ENCODE data around the gene CHAF1B. TPM values are rescaled to one million over a fixed set of nuclear protein-coding genes. Genes with fewer than 3 reads are reported as not detected.
A peak's percentile ranks its signal among the peaks of the same experiment; 100 is the strongest.

CHAF1B gene
- total RNA-seq, 1 donor from 2014 or later, result 3.6 TPM

DNA sequence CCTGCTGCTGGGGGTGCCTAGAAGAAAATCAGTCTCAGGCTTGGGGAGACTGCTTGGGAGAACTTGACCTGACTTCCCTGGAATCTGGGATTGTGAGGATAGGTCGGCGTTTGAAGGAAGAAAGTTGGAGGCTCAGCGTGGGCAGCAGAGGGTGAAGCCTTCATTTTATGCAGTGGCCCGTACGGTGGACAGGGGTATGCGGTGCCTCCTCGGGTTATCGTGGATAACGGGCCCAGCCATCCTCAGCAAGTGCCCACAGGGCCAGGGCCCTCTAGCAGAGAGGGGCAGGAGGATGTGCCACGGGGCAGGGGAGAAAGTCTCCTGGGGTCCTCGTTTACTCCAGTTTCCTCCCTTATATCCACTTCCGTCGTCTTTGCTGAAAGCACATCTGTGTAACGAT is 34.0 kb downstream of the CHAF1B start:
- Histone ChIP-seq H3K4me3 (ENCODE audit: low read depth, low read length) (no peak overlapping the region), H3K36me3 (ENCODE audit: control insufficient read depth, insufficient read depth, low read length) (no peaks in the 10 kb centered on the region), H3K27me3 (ENCODE audit: control insufficient read depth, insufficient read depth, low read length) (no peaks in the 10 kb centered on the region)
- DNase-seq (ENCODE audit: low read depth), result no peak
- no peak for TF ChIP-seq CTCF (IDR thresholded peaks at IDR 0.05; ENCODE audit: insufficient read depth, low read length, poor library complexity, severe bottlenecking)

GRCh38 chr21:36419996-36420395 is 34.8 kb downstream of the CHAF1B start:
- no peaks in the 10 kb centered on the region for H3K27me3 ChIP-seq (ENCODE audit: control insufficient read depth, insufficient read depth, low read length)
- no peak overlapping the region for H3K4me3 ChIP-seq (ENCODE audit: low read depth, low read length)
- DNase-seq (ENCODE audit: low read depth), result peak; percentile 61
- TF ChIP-seq CTCF (IDR thresholded peaks at IDR 0.05; ENCODE audit: insufficient read depth, low read length, poor library complexity, severe bottlenecking), result peak; percentile 78
- H3K36me3 ChIP-seq (ENCODE audit: control insufficient read depth, insufficient read depth, low read length), result no peaks in the 10 kb centered on the region

DNA sequence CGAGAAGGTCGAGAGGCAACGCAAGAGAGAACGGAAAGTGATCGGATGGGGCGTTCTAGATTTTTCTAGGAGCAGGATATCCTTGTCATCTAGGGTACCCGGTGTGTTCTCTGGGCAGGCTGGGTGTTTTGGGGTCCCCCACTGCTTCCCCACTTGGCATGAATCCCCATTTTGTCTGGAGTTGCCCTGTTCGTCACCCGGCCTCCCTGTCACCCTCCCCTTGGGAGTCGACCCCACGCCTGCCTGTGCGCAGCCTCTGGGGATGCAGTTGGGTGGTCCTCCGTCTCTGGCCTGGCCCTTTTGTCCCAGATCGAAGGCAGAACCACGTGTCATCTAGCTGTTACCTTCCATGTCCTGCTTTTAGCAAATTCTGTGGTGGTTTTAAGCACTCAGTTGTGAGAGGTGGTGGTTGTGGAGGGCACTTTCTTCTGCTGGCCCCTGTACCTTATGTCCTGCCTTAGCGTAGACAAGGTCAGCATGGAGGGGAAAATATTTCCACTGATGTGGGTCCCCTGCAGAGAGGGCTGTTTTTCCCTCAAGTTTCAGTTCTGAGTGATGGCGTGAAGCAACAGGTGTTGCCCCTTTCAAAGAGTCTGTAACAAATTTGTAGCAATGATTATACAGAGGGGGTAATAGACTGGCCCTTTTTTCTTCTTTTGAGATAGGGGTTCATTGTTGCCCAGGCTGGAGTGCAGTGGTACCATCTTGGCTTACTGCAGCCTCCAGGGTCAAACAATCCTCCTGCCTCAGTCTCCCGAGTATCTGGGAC is 35.6 kb downstream of the CHAF1B start:
- Histone ChIP-seq H3K27me3 (ENCODE audit: control insufficient read depth, insufficient read depth, low read length) (no peaks in the 10 kb centered on the region), H3K36me3 (ENCODE audit: control insufficient read depth, insufficient read depth, low read length) (no peaks in the 10 kb centered on the region), H3K4me3 (ENCODE audit: low read depth, low read length) (no peak overlapping the region)
- no peak for DNase-seq (ENCODE audit: low read depth)
- no peak for TF ChIP-seq CTCF (IDR thresholded peaks at IDR 0.05; ENCODE audit: insufficient read depth, low read length, poor library complexity, severe bottlenecking)

DNA sequence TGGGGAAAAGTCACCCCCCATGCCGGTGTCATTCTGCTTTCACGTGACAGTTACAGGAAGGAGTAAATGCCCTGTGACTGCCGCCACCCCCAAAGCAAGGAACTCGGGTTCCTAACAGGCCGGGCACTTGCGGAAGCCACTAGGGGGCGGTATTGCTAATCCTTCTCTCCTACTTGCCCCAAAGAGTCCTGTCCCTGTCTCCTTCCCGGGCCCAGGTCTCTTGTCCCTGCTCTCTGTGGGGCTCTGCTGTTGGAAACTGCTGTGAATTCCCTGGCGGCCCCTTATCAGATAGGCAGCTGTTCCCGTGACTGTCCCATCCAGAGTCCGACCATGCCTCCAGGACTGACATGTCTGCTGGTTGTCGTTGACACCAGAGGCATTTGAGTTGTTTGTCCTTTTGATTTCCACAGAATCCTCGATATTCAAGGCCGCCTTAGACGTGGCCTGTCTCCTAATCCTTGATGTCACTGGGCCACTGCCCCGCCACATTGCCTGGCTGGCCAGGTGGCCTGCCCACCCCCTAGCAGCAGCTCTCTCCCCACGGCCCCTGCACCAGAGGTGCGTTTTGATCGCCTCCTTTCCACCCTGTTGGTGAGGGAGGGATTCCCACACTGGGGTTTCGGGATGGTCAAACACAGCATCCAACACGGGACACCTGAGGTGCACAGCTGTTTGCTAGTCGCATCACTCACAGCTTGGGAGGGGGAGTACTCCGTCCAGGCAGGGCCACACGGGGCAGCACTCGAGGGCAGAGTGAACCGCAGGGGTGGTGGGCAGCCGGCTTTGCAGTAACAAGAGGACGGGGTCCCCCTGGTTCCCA is 37.3 kb downstream of the CHAF1B start:
- Histone ChIP-seq H3K36me3 (ENCODE audit: control insufficient read depth, insufficient read depth, low read length) (no peaks in the 10 kb centered on the region), H3K4me3 (ENCODE audit: low read depth, low read length) (no peak overlapping the region), H3K27me3 (ENCODE audit: control insufficient read depth, insufficient read depth, low read length) (no peaks in the 10 kb centered on the region)
- TF ChIP-seq CTCF (IDR thresholded peaks at IDR 0.05; ENCODE audit: insufficient read depth, low read length, poor library complexity, severe bottlenecking), result peak; percentile 88
- DNase-seq (ENCODE audit: low read depth), result no peak

DNA sequence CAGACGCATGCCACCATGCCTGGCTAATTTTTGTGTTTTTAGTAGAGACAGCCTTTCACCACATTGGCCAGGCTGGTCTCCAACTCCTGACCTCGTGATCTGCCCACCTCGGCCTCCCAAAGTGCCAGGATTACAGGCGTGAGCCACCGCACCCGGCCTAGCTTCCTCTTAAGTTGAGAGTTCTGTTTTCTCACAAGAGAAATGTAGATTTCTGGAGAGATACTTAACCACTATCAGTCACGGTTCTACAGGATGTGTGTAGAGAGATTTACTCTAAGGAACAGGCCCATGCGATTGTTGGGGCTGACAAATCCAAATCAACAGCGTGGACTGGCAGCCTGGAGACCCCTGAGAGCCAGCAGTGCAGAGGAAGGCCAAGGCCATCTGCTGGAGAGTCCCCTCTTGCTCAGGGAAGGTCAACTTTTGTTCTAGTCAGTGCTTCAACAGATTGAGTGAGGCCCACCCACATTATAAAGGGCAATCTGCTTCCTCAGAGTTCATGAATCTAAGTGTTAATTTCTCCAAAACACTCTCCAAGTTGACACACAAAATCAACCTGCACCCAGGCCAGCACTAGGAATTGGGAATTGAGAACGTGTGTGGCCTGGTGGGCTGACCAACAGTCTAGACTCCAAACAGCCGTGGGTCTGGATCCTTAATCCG is 38.7 kb downstream of the CHAF1B start:
- no peak for TF ChIP-seq CTCF (IDR thresholded peaks at IDR 0.05; ENCODE audit: insufficient read depth, low read length, poor library complexity, severe bottlenecking)
- Histone ChIP-seq H3K4me3 (ENCODE audit: low read depth, low read length) (no peak overlapping the region), H3K27me3 (ENCODE audit: control insufficient read depth, insufficient read depth, low read length) (no peaks in the 10 kb centered on the region), H3K36me3 (ENCODE audit: control insufficient read depth, insufficient read depth, low read length) (no peaks in the 10 kb centered on the region)
- DNase-seq (ENCODE audit: low read depth), result no peak
